ENCODE measurements around the gene SLC38A9.
A peak's percentile ranks its signal among the peaks of the same experiment; 100 is the strongest.
"Not testable (repeated sequence)": the region's sequence is repeated elsewhere in the genome, so short reads cannot be mapped to it uniquely, and the experiment has no call there.

Gene SLC38A9

GRCh38 chr5:55712023-55712859 lies at the start of gene SLC38A9:
Gene SLC38A9 (minus strand): TSS chr5:55712324. CDS start chr5:55697958, 14,366 bp downstream.
- peak; percentile 78 for DNase-seq

GRCh38 chr5:55761721-55762120 lies 49.6 kb upstream of the SLC38A9 start:
- DNase-seq = not testable (repeated sequence)

- no peak for DNase-seq
Observed at GRCh38 chr5:55758714-55759113, 46.6 kb upstream of the SLC38A9 start.

GRCh38 chr5:55758231-55758630 lies 46.1 kb upstream of the SLC38A9 start:
- no peak for DNase-seq

GRCh38 chr5:55750499-55750898 lies 38.4 kb upstream of the SLC38A9 start:
- no peak for DNase-seq

GRCh38 chr5:55750063-55750462 lies 37.9 kb upstream of the SLC38A9 start:
- no peak for DNase-seq

- DNase-seq = no peak
Observed at GRCh38 chr5:55749387-55749786, 37.3 kb upstream of the SLC38A9 start.

- DNase-seq = no peak
Observed at GRCh38 chr5:55747778-55748318, 35.7 kb upstream of the SLC38A9 start.

GRCh38 chr5:55742778-55743177 lies 30.7 kb upstream of the SLC38A9 start:
- DNase-seq = no peak

- DNase-seq = no peak
Observed at GRCh38 chr5:55737793-55738192, 25.7 kb upstream of the SLC38A9 start, which contains the start of gene DDX4. Gene DDX4 (plus strand): TSS chr5:55738061. CDS start chr5:55738964, 903 bp downstream.

GRCh38 chr5:55734658-55735057 lies 22.5 kb upstream of the SLC38A9 start:
- DNase-seq = no peak

GRCh38 chr5:55732585-55732984 lies 20.5 kb upstream of the SLC38A9 start:
- no peak for DNase-seq

- no peak for DNase-seq
Observed at GRCh38 chr5:55731848-55732247, 19.7 kb upstream of the SLC38A9 start.

GRCh38 chr5:55724281-55724680 lies 12.2 kb upstream of the SLC38A9 start:
- no peak for DNase-seq

GRCh38 chr5:55720188-55720703 lies 8.1 kb upstream of the SLC38A9 start:
- no peak for DNase-seq

GRCh38 chr5:55719026-55719425 lies 6.9 kb upstream of the SLC38A9 start:
- not testable (repeated sequence) for DNase-seq

- DNase-seq = no peak
Observed at GRCh38 chr5:55715519-55716078, 3.5 kb upstream of the SLC38A9 start.

GRCh38 chr5:55714749-55715148 lies 2.6 kb upstream of the SLC38A9 start:
- DNase-seq = no peak

- DNase-seq = no peak
Observed at GRCh38 chr5:55714339-55714738, 2.2 kb upstream of the SLC38A9 start.

GRCh38 chr5:55713871-55714270 lies 1.7 kb upstream of the SLC38A9 start:
- no peak for DNase-seq

GRCh38 chr5:55711507-55712022 lies 559 bp downstream of the SLC38A9 start:
- DNase-seq = no peak

- DNase-seq = no peak
Observed at GRCh38 chr5:55708732-55709131, 3.4 kb downstream of the SLC38A9 start.

GRCh38 chr5:55706230-55706629 lies 5.9 kb downstream of the SLC38A9 start:
- no peak for DNase-seq
